Parathyroid adenoma (tissue), 2 donors: ENCODE data around the gene PAX8.

ENCODE experiments used
- H2AFZ ChIP-seq: fragments of 300-600 bp; sonication (generic); one replicate; pipeline ENCODE4 v1.7.0; 2017; ENCODE audit warnings: antibody characterized with exemption, mild to moderate bottlenecking
- H3K27ac ChIP-seq: fragments of 300-600 bp; sonication (generic); one replicate; pipeline ENCODE4 v1.7.0; 2017
- H3K27me3 ChIP-seq: fragments of 300-600 bp; sonication (generic); one replicate; pipeline ENCODE4 v1.7.0; 2017; ENCODE audit warnings: low read length; ENCODE audit not compliant: control insufficient read depth, insufficient read depth
- H3K36me3 ChIP-seq: fragments of 300-600 bp; sonication (generic); one replicate; pipeline ENCODE4 v1.7.0; 2017; ENCODE audit warnings: low read length; ENCODE audit not compliant: control insufficient read depth, insufficient read depth
- H3K4me1 ChIP-seq: fragments of 300-600 bp; sonication (generic); one replicate; pipeline ENCODE4 v1.7.0; 2017; ENCODE audit warnings: control low read depth
- H3K4me2 ChIP-seq: fragments of 300-600 bp; sonication (generic); one replicate; pipeline ENCODE4 v1.7.0; 2017; ENCODE audit warnings: low read length
- H3K4me3 ChIP-seq: fragments of 300-600 bp; sonication (generic); one replicate; pipeline ENCODE4 v1.7.0; 2017; ENCODE audit warnings: low read depth, low read length
- H3K79me2 ChIP-seq: fragments of 300-600 bp; sonication (generic); one replicate; pipeline ENCODE4 v1.7.0; 2017; ENCODE audit warnings: control low read depth
- H3K9ac ChIP-seq: fragments of 300-600 bp; sonication (generic); one replicate; pipeline ENCODE4 v1.7.0; 2017; ENCODE audit warnings: mild to moderate bottlenecking
- H3K9me3 ChIP-seq: fragments of 300-600 bp; sonication (generic); one replicate; pipeline ENCODE4 v1.7.0; 2017; ENCODE audit warnings: low read length; ENCODE audit not compliant: control insufficient read depth
- CTCF ChIP-seq: fragments of 300-600 bp; sonication (generic); IDR thresholded peaks from one replicate; pipeline ENCODE4 v1.7.0; 2017; ENCODE audit warnings: antibody characterized with exemption, mild to moderate bottlenecking
- donor health status: primary hyperparathyroidism.

Gene PAX8

DNA sequence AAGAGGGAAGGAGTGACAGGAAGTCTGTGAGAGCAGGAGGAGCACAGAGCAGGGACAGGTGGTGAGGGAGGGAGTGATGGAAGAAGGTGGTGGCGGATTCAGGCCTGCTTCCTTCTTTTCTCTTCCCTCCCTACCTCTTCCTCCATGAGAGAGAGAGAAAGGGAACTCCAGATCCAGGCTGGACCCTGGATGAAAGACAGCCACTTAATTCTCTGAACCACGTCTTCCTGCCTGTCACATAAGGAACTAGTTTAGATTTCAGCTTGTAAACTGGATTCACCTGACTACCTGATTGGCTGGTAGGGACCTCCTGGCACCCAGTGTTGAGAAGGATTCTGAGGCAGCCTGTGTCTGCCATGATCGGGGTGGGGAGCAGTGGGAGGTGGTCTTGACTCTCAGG is 48.9 kb downstream of the PAX8 start:
- no peaks in the 10 kb centered on the region for H3K36me3 ChIP-seq
- no peak overlapping the region for H3K27ac ChIP-seq
- no peak overlapping the region for H3K4me2 ChIP-seq
- peaks cover 22% of the 10 kb centered on the region for H3K4me1 ChIP-seq
- no peaks in the 10 kb centered on the region for H3K27me3 ChIP-seq
- no peaks in the 10 kb centered on the region for H3K79me2 ChIP-seq
- TF ChIP-seq CTCF: no peak
- no peak overlapping the region for H2AFZ ChIP-seq
- H3K4me3 ChIP-seq: no peak overlapping the region
- no peak overlapping the region for H3K9ac ChIP-seq
- H3K9me3 ChIP-seq: no peaks in the 10 kb centered on the region

DNA sequence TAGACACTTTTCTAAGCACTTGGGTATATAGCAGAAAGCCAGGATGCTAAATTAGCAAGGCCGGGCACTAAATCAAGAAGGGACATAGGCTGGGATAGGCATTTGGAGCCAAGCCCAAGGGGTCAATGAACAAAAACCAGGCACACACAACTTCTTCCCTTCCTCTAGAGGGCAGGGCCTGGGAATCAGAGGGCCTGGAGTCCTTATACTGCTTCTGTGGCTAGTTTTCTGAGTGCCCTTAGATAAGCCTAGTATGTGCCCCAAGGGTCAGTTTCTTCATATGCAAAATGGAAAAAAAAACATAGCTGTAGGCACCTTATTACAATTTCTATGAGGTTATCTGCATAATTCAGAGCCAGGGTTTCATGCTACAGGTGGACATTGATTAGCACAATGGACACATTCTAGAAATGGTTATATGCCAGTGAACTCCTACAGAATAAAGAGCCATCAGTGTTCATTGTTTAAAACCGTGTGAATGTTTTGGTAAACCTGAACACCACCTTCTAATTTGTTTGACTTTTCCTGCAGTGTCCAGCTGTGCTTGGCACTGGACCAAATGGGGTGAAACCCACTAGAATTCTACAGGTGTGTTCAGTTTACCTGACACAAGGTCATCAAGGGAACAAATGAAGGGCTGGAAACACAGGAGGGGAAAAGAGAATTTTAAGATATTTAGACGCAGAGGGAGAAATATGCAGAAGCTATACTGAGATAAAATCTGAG is 49.6 kb downstream of the PAX8 start:
- no peak overlapping the region for H3K9ac ChIP-seq
- H3K27ac ChIP-seq: no peak overlapping the region
- TF ChIP-seq CTCF: no peak
- no peak overlapping the region for H2AFZ ChIP-seq
- H3K27me3 ChIP-seq: no peaks in the 10 kb centered on the region
- no peaks in the 10 kb centered on the region for H3K9me3 ChIP-seq
- H3K36me3 ChIP-seq: no peaks in the 10 kb centered on the region
- peaks cover 22% of the 10 kb centered on the region for H3K4me1 ChIP-seq
- no peaks in the 10 kb centered on the region for H3K79me2 ChIP-seq
- no peak overlapping the region for H3K4me2 ChIP-seq
- no peak overlapping the region for H3K4me3 ChIP-seq

DNA sequence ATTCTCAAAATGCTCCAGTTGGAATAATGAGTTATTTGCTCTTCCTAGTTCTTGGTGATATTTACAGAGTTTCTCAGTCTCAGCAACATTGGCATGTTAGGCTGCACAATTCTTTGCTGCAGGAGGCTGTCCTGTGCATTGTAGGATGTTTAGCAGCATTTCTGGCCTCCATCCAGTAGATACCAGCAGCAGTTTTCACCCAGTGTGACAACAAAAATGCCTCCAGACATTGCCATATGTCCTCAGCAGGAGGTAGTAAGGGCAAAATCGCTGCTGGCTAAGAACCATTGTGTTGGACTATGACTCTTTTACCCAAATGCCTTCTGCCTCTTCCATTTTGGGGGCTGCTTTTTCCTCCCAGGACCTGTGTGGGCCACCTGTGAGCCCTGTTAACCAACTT is 50.4 kb downstream of the PAX8 start:
- Histone ChIP-seq H3K4me2 (no peak overlapping the region), H3K9me3 (no peaks in the 10 kb centered on the region), H3K79me2 (no peaks in the 10 kb centered on the region), H3K9ac (no peak overlapping the region), H3K36me3 (no peaks in the 10 kb centered on the region), H3K4me1 (peaks cover 22% of the 10 kb centered on the region), H3K27me3 (no peaks in the 10 kb centered on the region), H3K4me3 (no peak overlapping the region), H3K27ac (no peak overlapping the region), H2AFZ (no peak overlapping the region)
- TF ChIP-seq CTCF: no peak

DNA sequence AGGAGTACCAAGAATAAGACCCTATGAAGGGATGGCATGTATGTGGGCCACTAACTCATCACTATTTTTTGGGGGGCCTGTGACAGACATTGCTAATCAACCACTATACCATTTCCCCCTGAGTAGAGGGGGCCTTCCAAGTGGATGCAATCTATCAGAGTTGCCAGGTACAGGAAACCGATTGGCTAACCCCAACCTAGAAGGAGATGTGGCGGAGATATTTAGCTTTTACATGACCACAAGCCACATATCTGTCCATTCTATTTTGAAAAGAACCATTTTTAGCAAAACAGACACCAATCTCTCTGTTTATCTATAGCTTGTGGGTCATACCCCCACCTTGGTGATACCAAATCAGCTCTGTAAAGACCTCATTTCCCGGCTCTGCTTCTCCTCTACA is 51.0 kb downstream of the PAX8 start:
- Histone ChIP-seq H3K36me3 (no peaks in the 10 kb centered on the region), H3K4me3 (no peak overlapping the region), H3K9ac (no peak overlapping the region), H3K79me2 (no peaks in the 10 kb centered on the region), H3K4me1 (peaks cover 22% of the 10 kb centered on the region), H3K27me3 (no peaks in the 10 kb centered on the region), H3K4me2 (peak overlapping the region; percentile 39), H2AFZ (no peak overlapping the region), H3K27ac (no peak overlapping the region), H3K9me3 (no peaks in the 10 kb centered on the region)
- no peak for TF ChIP-seq CTCF

DNA sequence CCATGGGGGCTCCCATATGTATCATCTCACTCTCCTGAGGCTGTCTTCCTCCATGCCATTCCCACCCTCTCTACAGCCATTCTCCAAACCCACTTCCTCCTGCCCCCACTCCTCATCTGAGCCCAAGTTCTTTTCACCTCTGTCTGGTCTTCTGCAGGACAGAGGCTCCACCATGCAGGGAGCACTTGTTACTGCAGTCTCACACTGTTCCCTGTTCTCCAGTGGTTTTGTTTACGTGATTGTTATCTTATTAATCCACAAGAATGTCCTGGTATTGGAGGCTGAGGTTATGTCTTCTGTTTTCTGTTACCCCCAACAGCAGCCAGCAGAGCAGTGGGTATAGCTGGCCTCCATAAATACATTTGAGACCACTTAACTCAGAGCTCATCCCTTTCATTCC is 51.4 kb downstream of the PAX8 start:
- no peaks in the 10 kb centered on the region for H3K36me3 ChIP-seq
- peaks cover 22% of the 10 kb centered on the region for H3K4me1 ChIP-seq
- H3K9me3 ChIP-seq: no peaks in the 10 kb centered on the region
- no peaks in the 10 kb centered on the region for H3K79me2 ChIP-seq
- TF ChIP-seq CTCF: peak; percentile 24
- H3K27ac ChIP-seq: no peak overlapping the region
- no peak overlapping the region for H3K4me3 ChIP-seq
- no peak overlapping the region for H3K9ac ChIP-seq
- H3K27me3 ChIP-seq: no peaks in the 10 kb centered on the region
- H2AFZ ChIP-seq: no peak overlapping the region
- H3K4me2 ChIP-seq: peak overlapping the region; percentile 39
